ENCODE measurements around the gene NEK10. TPM values are rescaled to one million over a fixed set of nuclear protein-coding genes. Genes with fewer than 3 reads are reported as not detected.

Gene NEK10
- total RNA-seq, 3 donors from 2014 or later (not counting 1 experiment from before 2014, with no cell fraction given): 0.68 to 1.6 (median 0.80) TPM

GRCh38 chr3:27171113-27171512 is 198.1 kb downstream of the NEK10 start:
- Mint-ChIP-seq H3K27ac (no peak overlapping the region), H3K4me1 (no peaks in the 10 kb centered on the region), H3K27me3 (ENCODE audit: low read depth in 2 of 2) (no peaks in the 10 kb centered on the region), H3K4me3 (no peak overlapping the region), H3K9me3 (peaks cover 0 to 3% of the 10 kb centered on the region in 2 donors), H3K36me3 (no peaks in the 10 kb centered on the region)
- Histone ChIP-seq H3K9me3 (ENCODE audit: control insufficient read depth, insufficient read depth, low read length) (no peaks in the 10 kb centered on the region), H3K4me3 (ENCODE audit: low read length) (no peak overlapping the region), H3K27ac (ENCODE audit: low read length) (no peak overlapping the region), H3K27me3 (ENCODE audit: control insufficient read depth, insufficient read depth, low read length) (no peaks in the 10 kb centered on the region), H3K4me1 (ENCODE audit: control insufficient read depth, insufficient read depth, low read length) (no peaks in the 10 kb centered on the region), H3K36me3 (ENCODE audit: control insufficient read depth, insufficient read depth, low read length) (no peaks in the 10 kb centered on the region)
- DNase-seq (no peak), ATAC-seq (no peak)
- 60% methylated on average over 1 of the region's 2 CpGs for WGBS (ENCODE audit: insufficient coverage)
- no peak for TF ChIP-seq CTCF (IDR thresholded peaks at IDR 0.05)
- intact Hi-C loops (cut with micrococcal nuclease): no loop called here

GRCh38 chr3:27166888-27167287 is 202.3 kb downstream of the NEK10 start:
- 72% methylated on average over 3 of the region's 3 CpGs for WGBS (ENCODE audit: insufficient coverage)
- intact Hi-C loops (cut with micrococcal nuclease): no loop called here

GRCh38 chr3:27165321-27165721 is 203.9 kb downstream of the NEK10 start:
- DNase-seq (no peak), ATAC-seq (no peak)
- H3K36me3 Mint-ChIP-seq: no peaks in the 10 kb centered on the region
- no peak for TF ChIP-seq CTCF (IDR thresholded peaks at IDR 0.05)
- Histone ChIP-seq H3K4me1 (ENCODE audit: control insufficient read depth, insufficient read depth, low read length) (no peaks in the 10 kb centered on the region), H3K9me3 (ENCODE audit: control insufficient read depth, insufficient read depth, low read length) (no peaks in the 10 kb centered on the region), H3K36me3 (ENCODE audit: control insufficient read depth, insufficient read depth, low read length) (no peaks in the 10 kb centered on the region), H3K27me3 (ENCODE audit: control insufficient read depth, insufficient read depth, low read length) (no peaks in the 10 kb centered on the region), H3K4me3 (ENCODE audit: low read length) (no peak overlapping the region), H3K27ac (ENCODE audit: low read length) (no peak overlapping the region)
- H3K27ac Mint-ChIP-seq: no peak overlapping the region
- intact Hi-C loops (cut with micrococcal nuclease): no loop called here
- H3K9me3 Mint-ChIP-seq: no peaks in the 10 kb centered on the region
- H3K4me3 Mint-ChIP-seq: no peak overlapping the region
- no peaks in the 10 kb centered on the region for H3K4me1 Mint-ChIP-seq
- 94% methylated on average over 2 of the region's 2 CpGs for WGBS (ENCODE audit: insufficient coverage)
- no peaks in the 10 kb centered on the region for H3K27me3 Mint-ChIP-seq (ENCODE audit: low read depth in 2 of 2)

More at GRCh38 chr3:27166888-27167287, 202.3 kb downstream of the NEK10 start:
- Histone ChIP-seq H3K9me3 (ENCODE audit: control insufficient read depth, insufficient read depth, low read length) (no peaks in the 10 kb centered on the region), H3K4me3 (ENCODE audit: low read length) (no peak overlapping the region), H3K36me3 (ENCODE audit: control insufficient read depth, insufficient read depth, low read length) (no peaks in the 10 kb centered on the region), H3K27ac (ENCODE audit: low read length) (no peak overlapping the region), H3K4me1 (ENCODE audit: control insufficient read depth, insufficient read depth, low read length) (no peaks in the 10 kb centered on the region), H3K27me3 (ENCODE audit: control insufficient read depth, insufficient read depth, low read length) (no peaks in the 10 kb centered on the region)
- Mint-ChIP-seq H3K4me3 (no peak overlapping the region), H3K36me3 (no peaks in the 10 kb centered on the region), H3K27ac (no peak overlapping the region), H3K27me3 (ENCODE audit: low read depth in 2 of 2) (no peaks in the 10 kb centered on the region), H3K4me1 (no peaks in the 10 kb centered on the region), H3K9me3 (peaks cover 0 to 3% of the 10 kb centered on the region in 2 donors)
- DNase-seq: no peak
- ATAC-seq: no peak
- no peak for TF ChIP-seq CTCF (IDR thresholded peaks at IDR 0.05)

DNA sequence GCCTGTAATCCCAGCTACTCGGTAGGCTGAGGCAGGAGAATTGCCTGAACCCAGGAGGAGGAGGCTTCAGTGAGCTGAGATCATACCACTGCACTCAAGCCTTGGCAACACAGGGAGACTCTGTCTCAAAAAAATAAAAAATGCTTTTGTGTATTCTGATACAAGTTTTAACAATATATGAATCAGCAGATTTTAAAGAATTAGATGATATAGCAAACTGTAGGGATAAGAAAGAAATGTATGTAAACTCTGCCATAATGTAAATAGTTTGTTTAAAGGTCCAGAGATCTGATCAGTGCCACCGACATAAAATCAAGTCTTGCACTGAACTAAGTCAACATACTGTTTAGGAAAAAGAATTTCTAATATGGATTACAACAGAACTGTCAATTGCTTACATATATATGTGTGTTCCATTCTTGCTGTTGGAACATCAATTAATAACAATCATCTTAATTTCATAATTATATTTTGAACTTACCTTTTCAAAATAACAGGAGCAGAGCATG is 208.3 kb downstream of the NEK10 start:
- intact Hi-C loops (cut with micrococcal nuclease): no loop called here
- Histone ChIP-seq H3K27me3 (ENCODE audit: control insufficient read depth, insufficient read depth, low read length) (no peaks in the 10 kb centered on the region), H3K27ac (ENCODE audit: low read length) (no peak overlapping the region), H3K4me3 (ENCODE audit: low read length) (no peak overlapping the region), H3K9me3 (ENCODE audit: control insufficient read depth, insufficient read depth, low read length) (no peaks in the 10 kb centered on the region), H3K36me3 (ENCODE audit: control insufficient read depth, insufficient read depth, low read length) (no peaks in the 10 kb centered on the region), H3K4me1 (ENCODE audit: control insufficient read depth, insufficient read depth, low read length) (no peaks in the 10 kb centered on the region)
- DNase-seq: no peak
- H3K27me3 Mint-ChIP-seq (ENCODE audit: low read depth in 2 of 2): no peaks in the 10 kb centered on the region
- WGBS (ENCODE audit: insufficient coverage): 94% methylated on average over 2 of the region's 2 CpGs
- no peak for TF ChIP-seq CTCF (IDR thresholded peaks at IDR 0.05)
- no peaks in the 10 kb centered on the region for H3K4me1 Mint-ChIP-seq
- no peak overlapping the region for H3K27ac Mint-ChIP-seq
- H3K4me3 Mint-ChIP-seq: no peak overlapping the region
- H3K9me3 Mint-ChIP-seq: peaks cover 0 to 3% of the 10 kb centered on the region in 2 donors
- no peaks in the 10 kb centered on the region for H3K36me3 Mint-ChIP-seq
- no peak for ATAC-seq
